Left hindlimb (tissue), 1 donor: ENCODE data around the gene NDUFS3.
A peak's percentile ranks its signal among the peaks of the same experiment; 100 is the strongest.
"Not testable (repeated sequence)": the region's sequence is repeated elsewhere in the genome, so short reads cannot be mapped to it uniquely, and the experiment has no call there.

Source experiments
- DNase-seq: peaks from one replicate; pipeline ENCODE4 v3.0.0-alpha.2; 2018

The NDUFS3 gene

DNA sequence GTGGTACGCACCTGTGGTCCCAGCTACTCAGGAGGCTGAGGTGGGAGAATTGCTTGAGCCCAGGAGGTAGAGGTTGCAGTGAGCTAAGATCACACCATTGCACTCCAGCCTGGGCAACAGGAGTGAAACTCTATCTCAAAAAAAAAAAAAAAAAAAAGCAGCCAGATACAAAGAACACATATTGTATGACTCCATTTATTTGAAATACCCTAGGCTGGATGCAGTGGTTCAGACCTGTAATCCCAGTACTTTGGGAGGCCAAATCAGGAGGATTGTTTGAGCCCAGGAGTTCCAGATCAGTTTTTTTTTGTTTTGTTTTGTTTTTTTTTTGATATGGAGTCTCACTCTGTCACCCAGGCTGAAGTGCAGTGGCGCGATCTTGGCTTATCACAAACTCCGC is 16.5 kb upstream of the NDUFS3 start:
- DNase-seq = not testable (repeated sequence)

DNA sequence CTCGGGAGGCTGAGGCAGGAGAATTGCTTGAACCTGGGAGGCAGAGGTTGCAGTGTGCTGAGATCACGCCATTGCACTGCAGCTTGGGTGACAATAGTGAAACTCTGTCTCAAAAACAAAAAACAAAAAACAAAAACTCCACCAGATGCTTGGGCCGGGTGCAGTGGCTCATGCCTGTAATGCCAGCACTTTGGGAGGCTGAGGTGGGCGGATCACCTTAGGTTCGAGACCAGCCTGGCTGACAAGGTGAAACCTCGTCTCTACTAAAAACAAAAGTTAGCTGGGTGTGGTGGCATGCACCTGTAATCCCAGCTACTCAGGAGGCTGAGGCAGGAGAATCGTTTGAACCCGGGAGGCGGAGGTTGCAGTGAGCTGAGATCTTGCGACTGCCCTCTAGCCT is 14.5 kb upstream of the NDUFS3 start:
- DNase-seq = not testable (repeated sequence)

DNA sequence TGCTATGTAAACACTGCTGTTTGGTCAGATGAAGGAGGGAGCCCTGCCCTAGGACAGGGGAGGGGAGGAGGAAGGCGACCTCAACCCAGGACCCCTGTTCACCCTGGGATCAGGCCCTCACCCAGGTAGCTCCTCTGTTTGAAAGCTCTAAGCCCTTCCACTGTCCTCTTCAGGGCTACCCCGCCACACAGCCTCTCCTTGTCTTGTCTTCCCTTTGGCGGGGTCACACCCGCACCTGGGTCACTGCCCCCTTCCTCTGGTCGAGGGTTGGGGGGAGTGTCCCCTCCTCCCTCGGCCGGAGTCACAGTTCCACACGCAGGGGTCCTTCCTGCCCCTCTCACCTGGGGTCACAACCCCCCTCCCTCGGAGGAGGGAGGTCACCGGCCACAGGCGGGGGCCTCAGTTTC is 13.9 kb upstream of the NDUFS3 start:
- no peak for DNase-seq

DNA sequence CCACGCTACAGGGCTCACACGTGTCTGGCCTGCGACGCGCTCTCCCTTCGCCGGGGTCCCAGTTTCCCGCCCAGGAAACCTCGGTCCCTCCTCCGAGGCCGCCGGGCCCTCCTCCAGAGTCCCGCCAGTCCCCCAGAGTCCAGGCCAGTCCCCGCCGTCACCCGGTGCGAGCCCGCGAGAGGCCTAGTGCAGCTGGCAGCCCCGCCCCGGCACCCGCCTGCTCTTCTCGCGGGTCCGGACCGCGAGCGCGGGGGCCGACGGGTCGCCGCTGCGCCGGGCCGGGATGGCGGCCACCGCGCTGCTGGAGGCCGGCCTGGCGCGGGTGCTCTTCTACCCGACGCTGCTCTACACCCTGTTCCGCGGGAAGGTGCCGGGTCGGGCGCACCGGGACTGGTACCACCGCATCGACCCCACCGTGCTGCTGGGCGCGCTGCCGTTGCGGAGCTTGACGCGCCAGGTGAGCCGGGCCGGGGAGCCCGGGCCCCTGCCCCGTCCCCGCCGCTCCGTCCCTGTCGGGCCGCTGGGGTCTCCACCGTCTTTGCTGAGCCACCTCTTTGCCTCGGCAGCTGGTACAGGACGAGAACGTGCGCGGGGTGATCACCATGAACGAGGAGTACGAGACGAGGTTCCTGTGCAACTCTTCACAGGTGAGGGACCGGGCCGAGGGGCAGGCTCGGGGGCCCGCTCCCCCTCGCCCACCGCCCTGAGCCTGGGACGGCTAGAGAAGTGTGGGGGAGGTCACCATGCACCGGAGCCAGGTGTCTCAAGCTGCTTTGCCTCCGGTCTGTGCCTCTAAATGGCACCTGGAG is 13.3 kb upstream of the NDUFS3 start, which contains the start of gene PTPMT1:
PTPMT1 (plus strand) TSS at position 260 of the 809 bp plus-strand sequence; CDS start at position 284, 24 bp downstream.
- DNase-seq = peak; percentile 79

DNA sequence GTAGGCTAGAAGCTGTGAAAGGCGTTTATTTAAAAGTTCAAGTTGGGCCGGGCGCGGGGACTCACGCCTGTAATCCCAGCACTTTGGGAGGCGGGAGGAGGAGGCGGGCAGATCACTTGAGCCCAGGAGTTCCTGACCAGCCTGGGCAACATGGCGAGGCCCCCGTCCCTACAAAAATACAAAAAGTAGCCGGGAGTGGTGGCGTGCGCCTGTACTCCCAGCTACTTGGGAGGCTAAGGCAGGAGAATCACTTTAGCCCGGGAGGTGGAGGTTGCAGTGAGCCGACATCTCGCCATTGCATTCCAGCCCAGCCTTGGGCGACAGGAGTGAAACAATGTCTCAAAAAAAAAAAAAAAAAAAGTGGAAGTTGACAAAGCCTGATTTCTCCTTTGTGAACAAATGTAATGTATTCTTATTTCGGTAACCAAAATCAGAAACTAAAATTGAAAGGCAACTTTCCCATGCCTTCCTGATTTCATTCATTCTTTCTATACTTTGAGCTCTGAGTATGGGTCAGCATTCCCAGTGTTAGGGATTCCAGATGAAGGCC is 12.7 kb upstream of the NDUFS3 start:
- no peak for DNase-seq

DNA sequence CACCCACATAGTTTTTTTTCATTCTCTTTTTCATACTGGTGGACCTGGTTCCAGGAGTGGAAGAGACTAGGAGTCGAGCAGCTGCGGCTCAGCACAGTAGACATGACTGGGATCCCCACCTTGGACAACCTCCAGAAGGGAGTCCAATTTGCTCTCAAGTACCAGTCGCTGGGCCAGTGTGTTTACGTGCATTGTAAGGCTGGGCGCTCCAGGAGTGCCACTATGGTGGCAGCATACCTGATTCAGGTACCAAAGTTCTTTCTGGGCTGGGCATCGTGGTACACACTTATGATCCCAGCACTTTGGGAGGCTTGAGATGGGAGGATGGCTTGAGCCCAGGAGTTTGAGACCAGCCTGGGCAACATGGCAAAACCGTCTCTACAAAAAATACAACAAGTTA is 9.2 kb upstream of the NDUFS3 start:
- DNase-seq = no peak

DNA sequence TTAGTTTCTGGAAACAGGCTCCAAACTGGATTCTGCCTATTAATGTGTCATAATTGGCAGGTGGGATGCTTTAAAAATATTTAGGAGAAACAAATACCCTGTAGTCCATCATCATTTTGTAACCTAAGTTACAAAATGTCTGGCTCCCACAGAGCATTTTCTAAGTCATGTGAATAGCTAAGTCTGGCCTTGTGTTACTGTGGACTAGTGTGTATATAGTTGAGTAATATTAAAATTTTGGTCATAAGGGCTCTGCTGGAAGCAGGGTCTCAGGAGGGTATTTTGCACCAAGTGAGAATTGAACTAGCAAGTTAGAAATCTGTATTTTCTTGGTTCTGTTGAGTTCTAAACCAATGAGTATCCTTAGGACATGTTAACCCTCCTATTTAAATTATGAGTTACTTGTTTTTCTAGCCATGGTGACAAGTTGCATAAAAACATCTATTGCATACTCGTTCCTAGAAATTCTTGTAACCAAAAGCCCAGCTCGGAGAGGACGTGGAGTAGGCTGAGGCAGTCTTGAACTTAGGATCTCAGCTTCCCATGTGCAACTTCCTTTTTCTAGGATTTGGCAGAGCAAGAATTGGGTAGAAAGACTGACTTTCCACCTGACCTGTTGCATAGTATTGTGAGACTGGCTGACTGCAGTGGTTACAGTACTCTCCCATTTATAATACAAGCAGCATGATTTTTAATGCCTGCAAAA is 8.1 kb upstream of the NDUFS3 start:
- no peak for DNase-seq

DNA sequence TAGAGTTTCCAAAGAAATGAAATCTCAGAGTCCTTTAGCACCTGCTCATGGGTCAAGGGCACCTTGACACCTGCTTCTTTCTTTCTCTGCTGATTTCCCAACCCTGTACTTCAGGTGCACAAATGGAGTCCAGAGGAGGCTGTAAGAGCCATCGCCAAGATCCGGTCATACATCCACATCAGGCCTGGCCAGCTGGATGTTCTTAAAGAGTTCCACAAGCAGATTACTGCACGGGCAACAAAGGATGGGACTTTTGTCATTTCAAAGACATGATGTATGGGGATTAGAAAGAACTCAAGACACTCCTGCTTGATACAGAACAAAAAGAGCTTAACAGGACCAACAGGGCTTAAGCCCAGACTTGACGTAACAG is 7.5 kb upstream of the NDUFS3 start:
- no peak for DNase-seq

DNA sequence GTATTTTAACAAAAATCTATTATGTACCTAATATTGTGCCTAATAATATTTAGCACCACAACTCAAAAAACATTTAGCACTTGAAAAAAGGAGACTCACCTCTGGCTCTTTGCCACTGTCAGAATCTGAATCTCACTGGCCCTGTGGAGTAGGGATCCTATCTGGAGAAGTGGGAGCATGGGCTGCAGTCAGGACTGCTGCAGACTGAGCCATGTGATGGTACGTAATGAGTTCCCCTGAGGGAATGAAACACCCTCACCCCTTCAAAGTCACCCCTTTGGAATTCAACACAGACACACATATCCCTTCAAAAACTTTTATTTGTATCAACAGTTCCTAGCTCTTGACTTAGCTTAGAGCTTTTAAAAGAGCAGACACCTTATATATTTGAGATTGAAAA is 7.0 kb upstream of the NDUFS3 start:
- DNase-seq = no peak

DNA sequence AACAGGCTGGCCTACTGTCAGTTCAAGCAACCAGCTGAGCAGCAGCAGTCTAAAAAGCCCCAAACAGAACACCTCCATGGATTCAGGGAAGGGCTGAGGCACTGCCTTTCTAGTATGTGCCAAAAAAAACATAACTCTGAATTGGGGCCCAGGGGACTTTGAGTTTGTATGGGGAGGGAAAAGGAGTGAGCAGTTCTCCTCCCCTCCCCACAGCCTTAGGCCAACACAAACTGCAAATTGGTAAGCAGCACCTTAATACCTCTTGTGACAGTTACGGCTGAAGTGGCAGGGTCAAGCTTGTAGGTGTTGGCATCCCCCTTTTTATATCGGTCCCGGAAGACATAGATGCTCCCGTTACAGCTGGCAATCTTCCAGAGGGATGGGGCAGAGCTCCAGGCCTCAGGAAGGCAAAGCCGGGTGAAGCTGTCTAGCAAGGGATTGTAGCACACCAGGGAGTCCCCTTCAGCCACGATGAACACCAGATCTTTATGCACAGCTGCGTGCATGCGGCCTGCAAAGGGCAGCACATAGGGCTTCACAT is 6.1 kb upstream of the NDUFS3 start:
- DNase-seq = no peak

DNA sequence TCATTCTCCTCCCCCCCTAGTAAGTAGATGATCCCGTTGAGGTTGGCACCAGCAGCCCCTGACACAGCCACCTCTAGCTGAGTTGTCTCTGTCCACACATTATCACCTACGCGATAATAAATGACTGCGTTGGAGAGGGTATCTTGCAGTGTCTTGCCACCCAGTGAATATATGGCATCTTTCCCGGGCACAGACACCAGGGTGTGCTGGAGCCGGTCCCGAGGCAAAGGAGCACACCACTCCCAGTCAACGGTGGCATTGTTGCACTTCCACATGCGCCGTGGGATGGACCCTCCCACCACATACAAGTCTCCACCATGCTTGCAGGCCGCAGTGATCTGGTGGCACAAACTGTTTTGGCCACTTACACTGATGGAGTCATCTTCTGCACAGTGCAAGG is 5.6 kb upstream of the NDUFS3 start:
- DNase-seq = no peak

DNA sequence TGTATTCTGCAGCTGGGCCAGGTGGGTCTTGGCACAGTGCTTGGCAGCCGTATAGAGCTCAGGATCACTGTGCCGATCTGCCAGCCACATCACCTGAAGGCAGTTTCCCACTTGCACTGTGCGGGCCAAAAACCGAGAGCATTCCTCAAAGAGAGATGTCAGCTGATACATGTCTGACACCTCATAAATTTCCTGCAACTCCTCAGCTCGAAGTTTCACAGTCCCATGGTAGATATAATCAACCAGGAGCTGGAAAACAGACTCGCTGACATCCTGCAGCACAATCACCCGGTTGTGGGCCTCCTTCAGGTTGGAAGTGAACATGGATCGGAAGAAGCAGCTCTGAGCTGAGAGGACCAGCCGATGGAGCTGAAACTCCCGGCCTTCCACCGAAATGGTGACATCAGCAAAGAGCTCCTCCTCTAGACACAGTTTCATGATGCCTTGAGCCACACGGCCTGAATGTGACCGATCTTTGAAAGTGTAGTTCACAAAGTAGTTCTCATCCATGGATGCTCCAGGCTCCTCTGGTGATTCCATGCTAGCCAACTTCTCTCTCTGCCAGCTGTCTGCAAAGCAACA is 1.3 kb upstream of the NDUFS3 start:
- no peak for DNase-seq

DNA sequence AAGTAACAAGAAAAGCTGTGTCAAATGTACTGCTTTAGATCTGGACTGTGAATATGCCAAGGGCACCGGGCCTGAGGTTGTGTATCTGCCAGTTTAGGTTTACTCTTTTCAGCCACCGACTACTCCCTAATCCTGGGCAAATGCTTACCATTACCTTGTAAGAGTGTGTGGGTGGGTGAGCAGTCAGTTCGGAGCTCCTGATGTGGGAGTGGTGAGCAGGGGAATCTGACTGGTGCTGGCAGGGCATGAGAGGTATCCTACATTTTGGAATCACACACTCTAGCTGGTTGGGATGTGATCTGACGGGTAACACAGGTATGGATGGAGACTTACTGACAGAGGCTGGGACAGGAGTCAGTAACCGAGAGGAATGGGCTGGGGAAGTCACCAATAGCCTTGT is 5.0 kb downstream of the NDUFS3 start:
- no peak for DNase-seq

DNA sequence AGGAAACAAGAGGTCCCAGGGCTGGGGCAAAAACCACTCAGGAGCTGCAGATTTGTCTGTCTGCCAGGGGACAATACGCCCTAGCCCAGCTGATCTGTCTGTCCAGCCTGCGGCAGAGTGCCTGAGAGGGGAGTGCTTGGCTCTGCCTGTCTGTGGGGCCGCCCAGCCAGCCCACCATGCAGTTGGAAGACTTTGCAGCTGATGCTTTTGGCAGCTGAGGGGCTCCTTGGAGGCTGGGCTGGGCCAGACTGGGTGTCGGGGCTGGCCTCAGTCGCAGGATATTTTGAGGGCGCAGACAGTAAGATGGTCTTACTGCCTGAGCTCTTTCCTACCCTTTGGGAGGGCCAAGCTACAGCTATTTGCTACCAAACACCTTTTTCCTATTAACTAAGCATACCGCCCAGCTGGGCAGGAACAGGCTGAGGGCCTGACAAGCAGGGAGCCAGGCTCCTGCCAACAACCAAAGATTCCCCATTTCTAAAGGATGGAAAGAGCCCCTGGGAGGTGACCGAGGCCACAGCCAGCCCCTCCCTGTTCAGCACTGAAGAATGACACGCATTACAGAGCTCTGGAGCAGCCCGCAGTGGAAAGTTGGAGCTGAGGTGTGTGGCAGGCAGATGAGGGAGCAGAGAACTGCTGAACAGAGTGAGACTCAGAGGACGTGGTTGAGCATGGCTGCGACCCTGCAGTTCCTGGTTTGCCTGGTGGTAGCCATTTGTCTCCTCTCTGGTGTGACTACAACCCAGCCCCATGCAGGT is 7.4 kb downstream of the NDUFS3 start, which contains the start of gene FAM180B:
FAM180B (plus strand) TSS at position 581 of the 758 bp plus-strand sequence; CDS start at position 672, 91 bp downstream.
- peak; percentile 82 for DNase-seq

DNA sequence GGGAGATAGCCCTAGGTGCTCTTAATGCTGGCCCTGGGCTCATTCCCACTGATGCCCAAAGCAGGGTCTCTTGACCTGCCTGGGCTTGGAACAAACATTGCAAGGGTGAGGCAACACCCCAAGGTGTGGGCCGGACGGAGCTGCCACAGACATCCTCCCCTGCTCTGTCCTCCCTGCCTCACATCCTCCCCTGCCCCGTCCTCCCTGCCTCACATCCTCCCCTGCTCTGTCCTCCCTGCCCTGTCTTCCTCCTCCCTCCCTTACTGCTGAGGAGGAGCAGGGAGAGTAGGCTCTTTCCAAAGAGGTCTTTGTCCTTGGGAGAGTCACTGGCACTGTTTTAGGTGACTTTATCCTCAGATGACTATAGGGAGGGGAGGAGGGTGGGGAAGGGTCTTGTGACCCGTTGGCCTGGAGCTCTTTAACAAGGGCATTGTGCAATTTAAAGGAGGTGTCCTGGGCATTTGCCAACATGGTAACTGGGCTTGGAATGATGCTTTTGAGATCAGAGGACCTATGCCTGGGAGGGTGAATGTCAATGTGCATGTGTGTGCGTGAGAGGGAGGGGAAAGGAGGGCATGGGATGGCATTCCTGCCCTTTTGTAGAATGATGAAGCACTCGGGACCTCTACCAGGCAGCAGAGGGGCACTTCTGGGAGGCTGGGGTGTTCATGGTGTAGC is 8.3 kb downstream of the NDUFS3 start:
- no peak for DNase-seq

DNA sequence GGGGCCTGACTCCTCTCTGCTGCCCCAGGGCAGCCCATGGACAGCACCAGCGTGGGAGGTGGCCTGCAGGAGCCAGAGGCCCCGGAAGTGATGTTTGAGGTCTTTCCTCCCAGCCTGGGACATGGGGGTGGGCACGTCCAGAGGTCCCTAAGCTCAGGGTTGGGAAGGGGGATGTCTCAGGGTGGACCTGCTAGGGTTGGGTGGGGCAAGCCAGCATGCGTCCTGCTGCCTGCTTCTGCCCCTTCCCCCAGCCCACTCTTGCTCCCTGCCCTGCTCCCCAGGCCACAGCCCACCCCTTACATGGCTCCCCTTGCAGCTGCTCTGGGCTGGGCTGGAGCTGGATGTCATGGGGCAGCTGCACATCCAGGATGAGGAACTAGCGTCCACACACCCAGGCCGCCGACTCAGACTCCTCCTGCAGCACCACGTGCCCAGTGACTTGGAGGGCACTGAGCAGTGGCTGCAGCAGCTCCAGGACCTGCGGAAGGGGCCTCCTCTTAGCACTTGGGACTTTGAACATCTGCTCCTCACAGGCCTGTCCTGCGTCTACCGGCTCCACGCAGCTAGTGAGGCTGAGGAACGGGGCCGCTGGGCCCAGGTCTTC is 9.0 kb downstream of the NDUFS3 start:
- peak; percentile 72 for DNase-seq

DNA sequence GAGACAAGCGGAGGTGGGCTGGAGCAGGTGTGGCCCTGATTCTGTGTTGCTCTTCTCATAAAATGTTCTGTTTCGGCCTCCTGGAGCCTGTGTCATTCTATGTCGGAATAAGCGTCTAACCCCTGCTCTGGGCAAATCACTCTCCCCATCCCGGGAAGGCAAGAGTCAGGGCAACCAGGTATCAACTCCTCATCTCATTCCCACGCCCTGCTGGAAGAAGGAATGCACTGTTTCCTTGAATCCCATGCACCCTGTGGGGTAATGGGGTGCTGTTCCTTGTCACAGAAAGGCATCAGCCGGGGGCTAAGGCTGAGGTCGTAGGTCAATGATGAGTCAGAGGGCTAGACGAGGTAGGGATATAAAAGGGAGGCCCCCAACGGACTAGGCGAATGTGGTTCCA is 10.2 kb downstream of the NDUFS3 start:
- no peak for DNase-seq

DNA sequence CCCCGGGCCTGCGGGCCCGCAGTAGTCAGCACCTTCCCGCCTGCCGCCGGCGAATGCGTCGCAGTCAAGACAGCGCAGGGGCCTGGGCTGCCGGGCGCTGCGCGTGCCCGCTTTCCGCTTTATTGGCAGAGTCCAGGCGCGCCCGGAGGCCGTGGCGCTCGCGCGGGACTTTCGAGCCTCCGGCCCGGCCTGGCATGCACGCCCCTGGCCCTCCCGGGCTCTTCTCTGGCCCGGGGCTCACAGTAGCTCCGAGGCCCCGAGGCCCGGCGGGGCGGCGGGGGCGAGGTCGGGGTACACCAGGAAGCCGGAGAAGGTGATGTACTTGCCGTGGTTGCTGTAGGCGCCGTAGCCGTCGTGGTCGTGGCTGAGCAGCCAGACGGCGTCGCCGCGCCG is 10.7 kb downstream of the NDUFS3 start:
- DNase-seq = peak; percentile 65

DNA sequence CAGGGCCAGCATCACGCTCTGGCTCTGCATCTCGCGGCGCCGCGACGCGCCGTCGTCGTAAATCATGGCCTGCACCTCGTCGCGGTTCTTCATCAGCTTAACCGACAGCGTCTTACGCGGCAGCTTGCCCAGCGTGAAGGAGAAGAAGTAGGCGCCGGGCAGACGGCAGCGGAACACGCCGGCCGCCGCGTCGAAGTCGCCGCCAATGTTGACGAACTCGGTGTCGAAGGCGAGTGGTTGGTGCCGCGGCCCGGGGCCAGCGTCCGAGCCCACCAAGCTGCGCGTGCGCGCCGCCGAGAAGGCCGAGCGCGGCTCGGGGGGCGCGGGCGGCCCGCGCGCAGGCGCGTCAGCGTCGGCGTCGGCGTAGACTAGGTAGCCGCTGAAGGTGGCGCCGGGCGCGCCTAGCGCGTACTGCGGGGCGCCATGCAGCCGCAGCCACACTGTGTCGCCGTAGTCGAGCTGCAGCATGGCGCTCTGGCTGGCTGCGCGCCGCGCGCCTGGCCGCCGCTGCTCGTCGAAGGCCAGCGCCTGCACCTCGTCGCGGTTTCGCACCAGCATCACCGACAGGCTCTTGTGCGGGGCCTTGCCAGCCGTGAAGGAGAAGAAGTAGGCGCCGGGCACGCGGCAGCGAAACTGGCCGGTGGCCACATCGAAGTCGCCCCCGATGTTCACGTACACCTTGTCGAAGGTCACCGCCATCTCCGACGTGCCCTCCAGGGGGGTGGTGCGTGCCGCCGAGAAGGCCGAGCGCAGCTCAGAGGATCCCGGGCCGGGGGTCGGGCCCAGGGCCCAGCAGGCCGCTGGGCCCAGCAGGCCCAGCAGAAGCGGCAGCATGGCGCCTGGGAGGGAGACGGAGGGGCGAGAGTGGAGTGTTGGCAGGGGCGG is 11.3 kb downstream of the NDUFS3 start:
- DNase-seq = peak; percentile 79

DNA sequence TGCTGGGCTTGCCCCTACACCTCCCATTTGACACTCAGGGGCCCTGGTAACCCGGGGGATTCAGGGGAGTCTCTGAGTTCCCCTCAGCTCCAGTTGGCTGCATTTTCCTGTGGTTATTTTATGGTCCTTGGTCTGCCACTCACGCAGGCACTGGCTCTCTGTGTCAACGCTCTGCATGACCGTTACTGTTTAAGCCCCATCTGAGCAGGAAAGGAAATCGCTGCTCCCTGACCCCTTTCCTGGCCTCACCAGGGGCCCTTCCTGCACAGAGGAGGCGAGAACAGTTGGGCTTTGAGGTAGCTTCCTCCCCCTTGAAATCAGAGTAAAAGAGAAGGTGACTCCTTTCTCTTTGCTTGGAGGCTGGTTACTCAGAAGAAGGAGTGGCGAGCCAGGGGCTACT is 12.9 kb downstream of the NDUFS3 start:
- no peak for DNase-seq
